Fibroblast of mammary gland (primary cell): ENCODE results near the gene TOPBP1.
"Not testable (repeated sequence)": the region's sequence is repeated elsewhere in the genome, so short reads cannot be mapped to it uniquely, and the experiment has no call there.

Experiments
- DNase-seq: peaks from one replicate; pipeline ENCODE4 v3.0.0-alpha.2; 2010; ENCODE audit warnings: low read depth
- H3K4me3 ChIP-seq: 2 replicates; pipeline ENCODE4 v1.5.1; 2011; ENCODE audit warnings: low read depth, mild to moderate bottlenecking, low read length, moderate library complexity; ENCODE audit not compliant: control insufficient read depth
- TF ChIP-seq, protein P1 (sequence below): conservative IDR thresholded peaks from 2 replicates; pipeline ENCODE4 v1.5.1; 2011; ENCODE audit warnings: low read depth, low read length, inconsistent platforms; ENCODE audit not compliant: control insufficient read depth, insufficient read depth

TOPBP1 gene

GRCh38 chr3:133693821-133694220 lies 32.1 kb upstream of the TOPBP1 start:
- TF ChIP-seq, protein P1, sequence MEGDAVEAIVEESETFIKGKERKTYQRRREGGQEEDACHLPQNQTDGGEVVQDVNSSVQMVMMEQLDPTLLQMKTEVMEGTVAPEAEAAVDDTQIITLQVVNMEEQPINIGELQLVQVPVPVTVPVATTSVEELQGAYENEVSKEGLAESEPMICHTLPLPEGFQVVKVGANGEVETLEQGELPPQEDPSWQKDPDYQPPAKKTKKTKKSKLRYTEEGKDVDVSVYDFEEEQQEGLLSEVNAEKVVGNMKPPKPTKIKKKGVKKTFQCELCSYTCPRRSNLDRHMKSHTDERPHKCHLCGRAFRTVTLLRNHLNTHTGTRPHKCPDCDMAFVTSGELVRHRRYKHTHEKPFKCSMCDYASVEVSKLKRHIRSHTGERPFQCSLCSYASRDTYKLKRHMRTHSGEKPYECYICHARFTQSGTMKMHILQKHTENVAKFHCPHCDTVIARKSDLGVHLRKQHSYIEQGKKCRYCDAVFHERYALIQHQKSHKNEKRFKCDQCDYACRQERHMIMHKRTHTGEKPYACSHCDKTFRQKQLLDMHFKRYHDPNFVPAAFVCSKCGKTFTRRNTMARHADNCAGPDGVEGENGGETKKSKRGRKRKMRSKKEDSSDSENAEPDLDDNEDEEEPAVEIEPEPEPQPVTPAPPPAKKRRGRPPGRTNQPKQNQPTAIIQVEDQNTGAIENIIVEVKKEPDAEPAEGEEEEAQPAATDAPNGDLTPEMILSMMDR: no peak

DNA sequence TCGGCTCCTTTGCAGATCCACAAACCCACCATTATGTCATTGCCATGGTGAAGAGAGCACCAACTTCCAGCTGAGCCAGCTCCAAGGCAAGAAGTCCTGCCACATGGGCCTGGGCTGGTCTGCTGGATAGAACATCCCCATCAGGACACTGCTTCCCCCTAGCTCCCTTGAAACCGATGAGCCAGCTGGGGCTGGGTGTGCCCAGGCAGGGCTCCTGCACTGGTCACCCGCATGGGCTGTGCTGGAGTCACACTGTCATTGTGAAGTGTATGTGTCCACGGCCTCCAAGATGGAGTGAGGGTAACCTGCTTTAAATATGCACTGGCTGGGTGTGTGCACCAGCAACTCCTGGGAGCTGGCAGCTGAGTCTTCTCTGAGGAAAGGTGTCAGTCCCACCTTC lies 31.0 kb upstream of the TOPBP1 start:
- no peak for DNase-seq
- TF ChIP-seq, protein P1: no peak
- H3K4me3 ChIP-seq: no peak overlapping the region

More at GRCh38 chr3:133693821-133694220, 32.1 kb upstream of the TOPBP1 start:
- no peak overlapping the region for H3K4me3 ChIP-seq
- DNase-seq: no peak

- TF ChIP-seq, protein P1: no peak
- DNase-seq: peak; percentile 51
- no peak overlapping the region for H3K4me3 ChIP-seq
Measured at GRCh38 chr3:133691273-133692107, 29.7 kb upstream of the TOPBP1 start.

GRCh38 chr3:133677993-133678392 lies 16.3 kb upstream of the TOPBP1 start:
- not testable (repeated sequence) for DNase-seq, H3K4me3 ChIP-seq

DNA sequence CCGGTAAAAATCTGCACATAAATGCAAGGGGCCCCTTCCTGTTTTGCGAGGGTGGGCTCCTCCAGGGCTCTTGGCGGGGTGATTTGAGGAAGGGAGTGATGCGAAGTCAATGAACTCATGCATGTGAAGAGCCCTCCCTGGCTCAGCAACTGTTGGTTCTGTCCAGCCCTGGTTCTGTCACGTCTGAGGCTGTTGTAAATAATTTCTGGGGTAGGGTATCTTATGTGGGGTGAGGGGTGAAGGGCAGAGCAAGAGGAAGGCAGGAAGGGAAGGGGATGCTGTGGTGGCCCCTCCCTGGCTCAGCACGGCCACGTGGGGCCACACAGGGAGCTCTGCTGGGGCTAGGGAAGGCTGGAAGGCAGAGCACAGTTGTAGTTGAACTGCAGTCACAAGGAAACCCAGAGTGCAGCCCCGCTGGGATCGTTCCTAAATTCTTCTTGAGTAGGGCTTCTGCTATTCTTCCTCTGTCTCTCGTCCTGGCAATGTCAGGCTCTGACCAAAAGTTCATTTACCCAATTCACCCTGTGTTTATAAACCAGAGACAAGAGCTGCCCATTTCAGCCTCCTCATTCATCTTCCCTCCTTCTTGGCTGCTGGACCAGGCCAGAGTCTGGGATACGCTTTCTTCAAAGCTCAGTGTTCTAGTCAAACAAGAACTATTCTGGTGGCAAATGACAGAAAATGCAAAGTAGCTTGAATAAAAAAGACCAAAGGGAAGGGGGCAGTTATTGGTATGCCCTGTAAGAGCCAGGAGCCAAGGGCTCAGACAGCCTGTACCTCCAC lies 14.8 kb upstream of the TOPBP1 start:
- TF ChIP-seq, protein P1: no peak
- DNase-seq: no peak
- H3K4me3 ChIP-seq: no peak overlapping the region

GRCh38 chr3:133675631-133676335 lies 14.0 kb upstream of the TOPBP1 start:
- no peak overlapping the region for H3K4me3 ChIP-seq
- TF ChIP-seq, protein P1: no peak
- no peak for DNase-seq
